ENCODE results near the gene XPO6. TPM values are rescaled to one million over a fixed set of nuclear protein-coding genes. Genes with fewer than 3 reads are reported as not detected.

Gene XPO6
- polyA plus RNA-seq, 1 donor (not counting 4 experiments of a cell fraction or from before 2014, with no cell fraction given) = 127 TPM

GRCh38 chr16:28112908-28113307 is 98.9 kb downstream of the XPO6 start:
- Histone ChIP-seq H3K4me2 (ENCODE audit: control insufficient read depth, extremely low read depth, insufficient read depth, low read depth, low read length) (no peak overlapping the region), H3K4me1 (ENCODE audit: control insufficient read depth, extremely low read depth, insufficient read depth, low read length) (peaks cover 4% of the 10 kb centered on the region), H3K36me3 (ENCODE audit: control insufficient read depth in 2 of 2, extremely low read depth in 1 of 2, insufficient read depth in 2 of 2, low read length in 2 of 2) (peaks cover 38 to 44% of the 10 kb centered on the region in 2 experiments), H3K9me1 (ENCODE audit: control insufficient read depth, extremely low read depth, insufficient read depth, low read length) (peaks cover 2% of the 10 kb centered on the region), H3K9ac (ENCODE audit: control insufficient read depth, extremely low read depth, insufficient read depth, low read length) (no peak overlapping the region), H3K4me3 (ENCODE audit: control insufficient read depth in 2 of 3, extremely low read depth in 1 of 3, insufficient read depth in 2 of 3, low read depth in 1 of 3, low read length in 3 of 3) (no peak overlapping the region), H3K27ac (ENCODE audit: control insufficient read depth, insufficient read depth, low read length) (no peak overlapping the region), H3K9me3 (ENCODE audit: control insufficient read depth, low read depth, low read length) (no peaks in the 10 kb centered on the region), H3K79me2 (ENCODE audit: control insufficient read depth, insufficient read depth, low read length) (peaks cover 7% of the 10 kb centered on the region), H4K20me1 (ENCODE audit: control insufficient read depth, extremely low read depth, insufficient read depth, low read length) (peaks cover 7% of the 10 kb centered on the region), H2AFZ (ENCODE audit: control insufficient read depth, low read length) (no peak overlapping the region), H3K27me3 (ENCODE audit: control insufficient read depth, extremely low read depth, insufficient read depth, low read length) (no peaks in the 10 kb centered on the region)
- dilution Hi-C loops (cut with MboI; ENCODE audit: extremely low pct_ligation_motif_present, low sequenced_read_pairs) = no loop called here
- FAIRE-seq = no peak
- DNase-seq (ENCODE audit: low read depth, low spot score) = no peak
- TF ChIP-seq CTCF (optimal IDR thresholded peaks at IDR 0.05 in 1 of 3, IDR thresholded peaks at IDR 0.05 in 1 of 3, conservative IDR thresholded peaks at IDR 0.05 in 1 of 3; ENCODE audit: extremely low read depth in 1 of 3, insufficient read depth in 2 of 3, low read length in 3 of 3) = no peak

DNA sequence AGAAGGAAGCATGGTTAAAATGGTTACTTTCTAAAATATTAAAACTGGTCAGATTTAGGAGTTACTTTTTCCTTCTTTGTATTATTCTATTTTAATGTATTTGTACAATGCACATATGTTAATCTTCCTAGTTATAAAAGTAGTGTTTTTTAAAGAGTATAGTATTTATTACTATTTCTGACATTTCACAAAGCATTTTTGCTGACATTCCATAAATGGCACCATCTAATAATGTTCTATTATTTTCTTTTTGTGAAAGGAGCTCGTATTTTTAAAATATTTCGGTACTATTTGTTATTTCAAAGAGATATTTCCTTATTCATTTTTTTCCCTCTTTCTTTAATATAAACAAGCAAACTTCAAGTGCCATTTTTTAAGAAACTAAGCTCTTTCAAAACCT is 100.8 kb downstream of the XPO6 start:
- peaks cover 53 to 56% of the 10 kb centered on the region in 2 experiments for H3K36me3 ChIP-seq (ENCODE audit: control insufficient read depth in 2 of 2, extremely low read depth in 1 of 2, insufficient read depth in 2 of 2, low read length in 2 of 2)

More for the DNA sequence above, 100.8 kb downstream of the XPO6 start:
- no peak overlapping the region for H3K9ac ChIP-seq (ENCODE audit: control insufficient read depth, extremely low read depth, insufficient read depth, low read length)
- no peak overlapping the region for H3K4me3 ChIP-seq (ENCODE audit: control insufficient read depth in 2 of 3, extremely low read depth in 1 of 3, insufficient read depth in 2 of 3, low read depth in 1 of 3, low read length in 3 of 3)
- H3K4me1 ChIP-seq (ENCODE audit: control insufficient read depth, extremely low read depth, insufficient read depth, low read length) = peaks cover 11% of the 10 kb centered on the region
- no peaks in the 10 kb centered on the region for H3K27me3 ChIP-seq (ENCODE audit: control insufficient read depth, extremely low read depth, insufficient read depth, low read length)
- TF ChIP-seq EZH2 (IDR thresholded peaks at IDR 0.05; ENCODE audit: low read length) (no peak), CTCF (optimal IDR thresholded peaks at IDR 0.05 in 1 of 3, IDR thresholded peaks at IDR 0.05 in 1 of 3, conservative IDR thresholded peaks at IDR 0.05 in 1 of 3; ENCODE audit: extremely low read depth in 1 of 3, insufficient read depth in 2 of 3, low read length in 3 of 3) (no peak)
- H2AFZ ChIP-seq (ENCODE audit: control insufficient read depth, low read length) = no peak overlapping the region
- peaks cover 10% of the 10 kb centered on the region for H4K20me1 ChIP-seq (ENCODE audit: control insufficient read depth, extremely low read depth, insufficient read depth, low read length)
- H3K27ac ChIP-seq (ENCODE audit: control insufficient read depth, insufficient read depth, low read length) = no peak overlapping the region
- peaks cover 7% of the 10 kb centered on the region for H3K79me2 ChIP-seq (ENCODE audit: control insufficient read depth, insufficient read depth, low read length)
- H3K4me2 ChIP-seq (ENCODE audit: control insufficient read depth, extremely low read depth, insufficient read depth, low read depth, low read length) = no peak overlapping the region
- H3K9me1 ChIP-seq (ENCODE audit: control insufficient read depth, extremely low read depth, insufficient read depth, low read length) = peaks cover 4% of the 10 kb centered on the region
- DNase-seq (ENCODE audit: low read depth, low spot score) (no peak), FAIRE-seq (no peak)
- dilution Hi-C loops (cut with MboI; ENCODE audit: extremely low pct_ligation_motif_present, low sequenced_read_pairs) = no loop called here
- no peaks in the 10 kb centered on the region for H3K9me3 ChIP-seq (ENCODE audit: control insufficient read depth, low read depth, low read length)
